Fibroblast of villous mesenchyme (primary cell): Measurements from ENCODE around the gene MPND. TPM values are rescaled to one million over a fixed set of nuclear protein-coding genes. Genes with fewer than 3 reads are reported as not detected.
A peak's percentile ranks its signal among the peaks of the same experiment; 100 is the strongest.
"Not testable (repeated sequence)": the region's sequence is repeated elsewhere in the genome, so short reads cannot be mapped to it uniquely, and the experiment has no call there.

Experiments
- DNase-seq: peaks from one replicate; pipeline ENCODE4 v3.0.0-alpha.2; 2010; ENCODE audit warnings: low read depth
- H3K4me3 ChIP-seq: 2 replicates; pipeline ENCODE4 v1.5.1; 2011; ENCODE audit warnings: low read depth, mild to moderate bottlenecking, low read length
- CTCF ChIP-seq: IDR thresholded peaks from 2 replicates; pipeline ENCODE4 v1.5.1; 2012; ENCODE audit warnings: low read depth, mild to moderate bottlenecking, low read length; ENCODE audit not compliant: insufficient read depth
- total RNA-seq: library from RNA; depleted of rRNA; stranded (reverse); fragments of >200 nt; gene quantifications from 2 replicates; pipeline ENCODE4 v1.2.3, GENCODE V29; 2012

MPND gene
- total RNA-seq, 1 donor = 4.3 TPM

GRCh38 chr19:4347521-4347920, 4.2 kb downstream of the MPND start:
- H3K4me3 ChIP-seq = no peak overlapping the region
- TF ChIP-seq CTCF = no peak
- peak; percentile 81 for DNase-seq

GRCh38 chr19:4349225-4349624, 5.9 kb downstream of the MPND start:
- not testable (repeated sequence) for H3K4me3 ChIP-seq

GRCh38 chr19:4350111-4350510, 6.7 kb downstream of the MPND start:
- no peak overlapping the region for H3K4me3 ChIP-seq
- DNase-seq = no peak
- no peak for TF ChIP-seq CTCF

More at GRCh38 chr19:4349225-4349624, 5.9 kb downstream of the MPND start:
- not testable (repeated sequence) for DNase-seq

- no peak for TF ChIP-seq CTCF
- no peak overlapping the region for H3K4me3 ChIP-seq
- no peak for DNase-seq
These were observed 7.4 kb downstream of the MPND start for GRCh38 chr19:4350726-4351125.

- peak; percentile 91 for TF ChIP-seq CTCF
- H3K4me3 ChIP-seq = no peak overlapping the region
- DNase-seq = peak; percentile 73
These were observed 9.3 kb downstream of the MPND start for GRCh38 chr19:4352701-4353121.

GRCh38 chr19:4354282-4354681, 10.9 kb downstream of the MPND start:
- TF ChIP-seq CTCF = no peak

GRCh38 chr19:4354897-4355296, 11.5 kb downstream of the MPND start:
- no peak for DNase-seq
- no peak overlapping the region for H3K4me3 ChIP-seq
- no peak for TF ChIP-seq CTCF

More at GRCh38 chr19:4354282-4354681, 10.9 kb downstream of the MPND start:
- DNase-seq = no peak
- no peak overlapping the region for H3K4me3 ChIP-seq
